HEK293 (cell line): Measurements from ENCODE around the gene DBN1.

Experiments used
- OSR2 ChIP-seq: fragments of 450-650 bp; formaldehyde crosslinking; IDR thresholded peaks from 2 replicates; pipeline ENCODE4 v1.5.1; 2016; ENCODE audit warnings: missing biosample characterization, missing genetic modification characterization
- OVOL3 ChIP-seq: fragments of 450-650 bp; formaldehyde crosslinking; IDR thresholded peaks from 2 replicates; pipeline ENCODE4 v1.5.1; 2016; ENCODE audit warnings: missing biosample characterization, missing genetic modification characterization
- YY1 ChIP-seq: fragments of 450-650 bp; formaldehyde crosslinking; IDR thresholded peaks from 2 replicates; pipeline ENCODE4 v1.5.1; 2018; ENCODE audit warnings: missing biosample characterization, missing genetic modification characterization
- ZNF37A ChIP-seq: fragments of 450-650 bp; IDR thresholded peaks from 2 replicates; pipeline ENCODE4 v1.5.1; 2018; ENCODE audit warnings: missing biosample characterization, missing genetic modification characterization
- ZSCAN30 ChIP-seq: fragments of 450-650 bp; IDR thresholded peaks from 2 replicates; pipeline ENCODE4 v1.5.1; 2018; ENCODE audit warnings: missing biosample characterization, mild to moderate bottlenecking, missing genetic modification characterization, moderate library complexity
- TF ChIP-seq, protein P1 (sequence below): fragments of 450-650 bp; formaldehyde crosslinking; IDR thresholded peaks from 2 replicates; pipeline ENCODE4 v1.5.1; 2016; ENCODE audit warnings: missing biosample characterization, missing genetic modification characterization
- TF ChIP-seq, protein P2 (sequence below): fragments of 450-650 bp; formaldehyde crosslinking; IDR thresholded peaks from 2 replicates; pipeline ENCODE4 v1.5.1; 2016; ENCODE audit warnings: missing biosample characterization, missing genetic modification characterization
- TF ChIP-seq, protein P3 (sequence below): fragments of 450-650 bp; formaldehyde crosslinking; IDR thresholded peaks from 2 replicates; pipeline ENCODE4 v1.5.1; 2016; ENCODE audit warnings: missing biosample characterization, missing genetic modification characterization

DNA sequence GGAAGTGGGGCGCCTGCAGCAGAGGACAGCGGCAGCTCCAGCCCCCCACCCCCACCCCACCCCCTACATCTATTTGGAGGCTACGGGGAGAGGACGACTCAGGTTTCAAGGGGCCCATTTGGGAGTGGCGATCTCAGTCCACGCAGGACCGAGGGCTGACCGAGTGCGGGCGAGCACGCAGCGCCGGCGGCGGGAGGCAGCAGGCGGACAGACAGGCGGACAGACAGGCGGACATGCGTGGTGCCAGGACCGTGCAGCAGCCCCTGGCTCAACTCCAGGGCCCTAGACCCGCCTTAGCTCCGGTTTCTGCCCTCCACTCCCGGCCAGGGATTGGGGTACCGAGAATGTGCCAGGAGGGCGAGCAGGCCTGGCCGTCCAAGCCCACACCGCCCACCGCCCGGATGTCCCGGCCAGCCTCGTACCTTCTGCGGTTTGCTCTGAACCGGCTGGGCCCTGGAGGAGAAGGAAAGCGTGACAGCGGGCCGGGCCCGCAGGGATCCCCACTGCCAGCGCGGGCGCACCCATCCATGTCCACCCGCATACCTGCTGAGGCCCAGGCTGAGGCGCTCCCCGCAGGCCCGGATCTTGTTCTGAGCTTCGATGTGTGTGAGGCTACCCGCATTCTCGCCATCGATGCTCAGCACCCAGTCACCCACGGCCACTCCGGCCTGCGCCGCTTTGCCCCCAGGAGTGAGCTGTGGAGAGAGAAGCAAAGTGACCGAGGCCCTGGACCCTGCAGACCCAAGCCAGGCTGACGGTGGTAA is 18.7 kb upstream of the DBN1 start:
- TF ChIP-seq, protein P1, sequence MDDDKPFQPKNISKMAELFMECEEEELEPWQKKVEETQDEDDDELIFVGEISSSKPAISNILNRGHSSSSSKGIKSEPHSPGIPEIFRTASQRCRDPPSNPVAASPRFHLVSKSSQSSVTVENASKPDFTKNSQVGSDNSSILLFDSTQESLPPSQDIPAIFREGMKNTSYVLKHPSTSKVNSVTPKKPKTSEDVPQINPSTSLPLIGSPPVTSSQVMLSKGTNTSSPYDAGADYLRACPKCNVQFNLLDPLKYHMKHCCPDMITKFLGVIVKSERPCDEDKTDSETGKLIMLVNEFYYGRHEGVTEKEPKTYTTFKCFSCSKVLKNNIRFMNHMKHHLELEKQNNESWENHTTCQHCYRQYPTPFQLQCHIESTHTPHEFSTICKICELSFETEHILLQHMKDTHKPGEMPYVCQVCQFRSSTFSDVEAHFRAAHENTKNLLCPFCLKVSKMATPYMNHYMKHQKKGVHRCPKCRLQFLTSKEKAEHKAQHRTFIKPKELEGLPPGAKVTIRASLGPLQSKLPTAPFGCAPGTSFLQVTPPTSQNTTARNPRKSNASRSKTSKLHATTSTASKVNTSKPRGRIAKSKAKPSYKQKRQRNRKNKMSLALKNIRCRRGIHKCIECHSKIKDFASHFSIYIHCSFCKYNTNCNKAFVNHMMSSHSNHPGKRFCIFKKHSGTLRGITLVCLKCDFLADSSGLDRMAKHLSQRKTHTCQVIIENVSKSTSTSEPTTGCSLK (tag by site-specific recombination), result no peak
- no peak for TF ChIP-seq YY1
- TF ChIP-seq, protein P2, sequence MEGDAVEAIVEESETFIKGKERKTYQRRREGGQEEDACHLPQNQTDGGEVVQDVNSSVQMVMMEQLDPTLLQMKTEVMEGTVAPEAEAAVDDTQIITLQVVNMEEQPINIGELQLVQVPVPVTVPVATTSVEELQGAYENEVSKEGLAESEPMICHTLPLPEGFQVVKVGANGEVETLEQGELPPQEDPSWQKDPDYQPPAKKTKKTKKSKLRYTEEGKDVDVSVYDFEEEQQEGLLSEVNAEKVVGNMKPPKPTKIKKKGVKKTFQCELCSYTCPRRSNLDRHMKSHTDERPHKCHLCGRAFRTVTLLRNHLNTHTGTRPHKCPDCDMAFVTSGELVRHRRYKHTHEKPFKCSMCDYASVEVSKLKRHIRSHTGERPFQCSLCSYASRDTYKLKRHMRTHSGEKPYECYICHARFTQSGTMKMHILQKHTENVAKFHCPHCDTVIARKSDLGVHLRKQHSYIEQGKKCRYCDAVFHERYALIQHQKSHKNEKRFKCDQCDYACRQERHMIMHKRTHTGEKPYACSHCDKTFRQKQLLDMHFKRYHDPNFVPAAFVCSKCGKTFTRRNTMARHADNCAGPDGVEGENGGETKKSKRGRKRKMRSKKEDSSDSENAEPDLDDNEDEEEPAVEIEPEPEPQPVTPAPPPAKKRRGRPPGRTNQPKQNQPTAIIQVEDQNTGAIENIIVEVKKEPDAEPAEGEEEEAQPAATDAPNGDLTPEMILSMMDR (tag by site-specific recombination), result no peak
- TF ChIP-seq OSR2 (tag by site-specific recombination), result no peak
- no peak for TF ChIP-seq OVOL3
- no peak for TF ChIP-seq ZSCAN30 (tag by site-specific recombination)
- TF ChIP-seq ZNF37A (tag by site-specific recombination), result no peak
- TF ChIP-seq, protein P3, sequence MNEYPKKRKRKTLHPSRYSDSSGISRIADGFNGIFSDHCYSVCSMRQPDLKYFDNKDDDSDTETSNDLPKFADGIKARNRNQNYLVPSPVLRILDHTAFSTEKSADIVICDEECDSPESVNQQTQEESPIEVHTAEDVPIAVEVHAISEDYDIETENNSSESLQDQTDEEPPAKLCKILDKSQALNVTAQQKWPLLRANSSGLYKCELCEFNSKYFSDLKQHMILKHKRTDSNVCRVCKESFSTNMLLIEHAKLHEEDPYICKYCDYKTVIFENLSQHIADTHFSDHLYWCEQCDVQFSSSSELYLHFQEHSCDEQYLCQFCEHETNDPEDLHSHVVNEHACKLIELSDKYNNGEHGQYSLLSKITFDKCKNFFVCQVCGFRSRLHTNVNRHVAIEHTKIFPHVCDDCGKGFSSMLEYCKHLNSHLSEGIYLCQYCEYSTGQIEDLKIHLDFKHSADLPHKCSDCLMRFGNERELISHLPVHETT (tag by site-specific recombination), result no peak
